Prostate gland (tissue), 2 donors: Measurements from ENCODE around the gene CDH13.

Experiments used
- POLR2AphosphoS5 ChIP-seq: sonication (generic); formaldehyde crosslinking; IDR thresholded peaks from one replicate; pipeline ENCODE4 v1.6.1; 2017; ENCODE audit warnings: antibody characterized with exemption
- TF ChIP-seq, protein P1 (sequence below), 4 experiments: fragments of 200-600 bp in 2 of 4; fragments of 450-650 bp in 2 of 4; sonication (generic) in 2 of 4; IDR thresholded peaks; 1 replicate in 3 of 4; 2 replicates in 1 of 4; pipeline ENCODE4 v1.5.1; 2016 to 2019; ENCODE audit warnings: antibody characterized with exemption in 4 of 4, mild to moderate bottlenecking in 2 of 4, moderate library complexity in 2 of 4

DNA sequence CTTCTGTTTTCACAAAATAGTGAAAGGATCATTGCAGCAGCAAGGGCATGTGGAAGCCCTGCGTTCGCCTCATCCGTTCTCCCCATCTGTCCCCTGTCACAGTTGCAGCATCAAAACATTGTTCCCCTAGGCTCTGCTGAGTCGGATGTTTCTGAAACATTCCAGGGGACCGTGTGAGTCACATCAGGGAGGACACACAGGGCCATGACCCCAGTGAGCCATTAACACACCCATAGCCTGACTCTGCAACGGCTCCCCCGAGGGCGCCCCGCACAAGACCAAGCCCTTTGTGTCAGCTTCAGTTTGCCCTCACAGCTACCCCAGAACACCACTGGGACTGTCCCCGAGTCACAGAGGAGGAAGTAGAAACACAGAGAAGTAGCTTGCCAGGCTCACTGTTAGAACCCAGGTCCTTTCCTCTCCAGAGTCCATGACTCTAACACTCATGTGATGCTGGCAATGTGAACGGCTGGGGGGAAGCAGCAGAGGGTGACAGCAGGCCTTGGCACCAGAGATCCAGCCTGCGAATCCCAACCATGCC lies 1117.7 kb downstream of the CDH13 start:
- TF ChIP-seq POLR2AphosphoS5: no peak
- TF ChIP-seq, protein P1, sequence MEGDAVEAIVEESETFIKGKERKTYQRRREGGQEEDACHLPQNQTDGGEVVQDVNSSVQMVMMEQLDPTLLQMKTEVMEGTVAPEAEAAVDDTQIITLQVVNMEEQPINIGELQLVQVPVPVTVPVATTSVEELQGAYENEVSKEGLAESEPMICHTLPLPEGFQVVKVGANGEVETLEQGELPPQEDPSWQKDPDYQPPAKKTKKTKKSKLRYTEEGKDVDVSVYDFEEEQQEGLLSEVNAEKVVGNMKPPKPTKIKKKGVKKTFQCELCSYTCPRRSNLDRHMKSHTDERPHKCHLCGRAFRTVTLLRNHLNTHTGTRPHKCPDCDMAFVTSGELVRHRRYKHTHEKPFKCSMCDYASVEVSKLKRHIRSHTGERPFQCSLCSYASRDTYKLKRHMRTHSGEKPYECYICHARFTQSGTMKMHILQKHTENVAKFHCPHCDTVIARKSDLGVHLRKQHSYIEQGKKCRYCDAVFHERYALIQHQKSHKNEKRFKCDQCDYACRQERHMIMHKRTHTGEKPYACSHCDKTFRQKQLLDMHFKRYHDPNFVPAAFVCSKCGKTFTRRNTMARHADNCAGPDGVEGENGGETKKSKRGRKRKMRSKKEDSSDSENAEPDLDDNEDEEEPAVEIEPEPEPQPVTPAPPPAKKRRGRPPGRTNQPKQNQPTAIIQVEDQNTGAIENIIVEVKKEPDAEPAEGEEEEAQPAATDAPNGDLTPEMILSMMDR (IDR thresholded peaks at IDR 0.05): no peak
